GM10266 (cell line): ENCODE measurements around the gene DIRAS1.

Experiments
- DNase-seq: peaks from one replicate; pipeline ENCODE4 v3.0.0; 2012; ENCODE audit errors: extremely low spot score
- TF ChIP-seq, protein P1 (sequence below): IDR thresholded peaks from 2 replicates; pipeline ENCODE4 v1.5.1; 2012; ENCODE audit warnings: mild to moderate bottlenecking, low read depth; ENCODE audit not compliant: control insufficient read depth, insufficient read depth; ENCODE audit errors: missing control alignments

DIRAS1 gene

DNA sequence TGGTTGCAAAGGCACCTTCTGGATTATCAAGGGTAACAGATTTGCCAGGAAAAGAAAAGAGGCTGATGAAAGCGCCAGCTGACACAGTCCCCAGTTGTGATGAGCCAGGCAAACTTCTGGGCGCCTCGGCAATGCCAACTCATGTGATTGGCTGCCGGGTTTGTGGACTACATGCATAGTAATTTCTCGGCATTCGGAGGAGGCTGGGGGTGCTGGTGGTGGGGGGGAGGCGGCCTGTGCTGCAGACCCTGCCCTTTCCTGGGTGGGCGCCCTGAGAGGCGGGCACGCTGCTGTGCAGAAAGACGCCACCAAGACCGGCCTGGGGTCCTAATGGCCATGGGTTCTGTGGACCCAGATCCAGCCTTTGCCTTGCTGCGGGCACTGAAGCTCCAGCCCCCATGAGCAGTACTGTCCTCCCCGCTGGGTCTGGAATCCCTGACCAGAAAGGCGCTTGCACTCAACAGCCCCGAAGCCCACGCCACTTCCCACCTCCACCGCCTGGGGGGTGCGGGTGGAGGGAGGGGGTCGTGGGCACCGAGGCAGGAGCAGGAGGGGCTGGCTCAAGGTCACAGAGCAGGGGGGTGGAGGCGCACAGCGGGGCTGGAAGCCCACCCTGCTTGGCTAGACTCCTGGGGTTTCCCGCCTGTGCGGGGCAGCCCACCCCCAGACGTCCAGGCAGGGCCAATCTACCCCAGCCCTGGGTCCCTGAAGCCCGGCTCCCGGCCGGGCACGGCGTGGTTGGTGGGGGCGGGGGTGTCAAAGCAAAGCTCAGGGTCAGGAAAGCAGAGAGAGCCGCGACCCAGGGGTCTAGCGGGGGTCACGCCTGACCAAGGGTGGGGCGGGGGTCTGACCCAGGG lies 1.0 kb downstream of the DIRAS1 start:
- no peak for DNase-seq
- TF ChIP-seq, protein P1, sequence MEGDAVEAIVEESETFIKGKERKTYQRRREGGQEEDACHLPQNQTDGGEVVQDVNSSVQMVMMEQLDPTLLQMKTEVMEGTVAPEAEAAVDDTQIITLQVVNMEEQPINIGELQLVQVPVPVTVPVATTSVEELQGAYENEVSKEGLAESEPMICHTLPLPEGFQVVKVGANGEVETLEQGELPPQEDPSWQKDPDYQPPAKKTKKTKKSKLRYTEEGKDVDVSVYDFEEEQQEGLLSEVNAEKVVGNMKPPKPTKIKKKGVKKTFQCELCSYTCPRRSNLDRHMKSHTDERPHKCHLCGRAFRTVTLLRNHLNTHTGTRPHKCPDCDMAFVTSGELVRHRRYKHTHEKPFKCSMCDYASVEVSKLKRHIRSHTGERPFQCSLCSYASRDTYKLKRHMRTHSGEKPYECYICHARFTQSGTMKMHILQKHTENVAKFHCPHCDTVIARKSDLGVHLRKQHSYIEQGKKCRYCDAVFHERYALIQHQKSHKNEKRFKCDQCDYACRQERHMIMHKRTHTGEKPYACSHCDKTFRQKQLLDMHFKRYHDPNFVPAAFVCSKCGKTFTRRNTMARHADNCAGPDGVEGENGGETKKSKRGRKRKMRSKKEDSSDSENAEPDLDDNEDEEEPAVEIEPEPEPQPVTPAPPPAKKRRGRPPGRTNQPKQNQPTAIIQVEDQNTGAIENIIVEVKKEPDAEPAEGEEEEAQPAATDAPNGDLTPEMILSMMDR, result no peak

DNA sequence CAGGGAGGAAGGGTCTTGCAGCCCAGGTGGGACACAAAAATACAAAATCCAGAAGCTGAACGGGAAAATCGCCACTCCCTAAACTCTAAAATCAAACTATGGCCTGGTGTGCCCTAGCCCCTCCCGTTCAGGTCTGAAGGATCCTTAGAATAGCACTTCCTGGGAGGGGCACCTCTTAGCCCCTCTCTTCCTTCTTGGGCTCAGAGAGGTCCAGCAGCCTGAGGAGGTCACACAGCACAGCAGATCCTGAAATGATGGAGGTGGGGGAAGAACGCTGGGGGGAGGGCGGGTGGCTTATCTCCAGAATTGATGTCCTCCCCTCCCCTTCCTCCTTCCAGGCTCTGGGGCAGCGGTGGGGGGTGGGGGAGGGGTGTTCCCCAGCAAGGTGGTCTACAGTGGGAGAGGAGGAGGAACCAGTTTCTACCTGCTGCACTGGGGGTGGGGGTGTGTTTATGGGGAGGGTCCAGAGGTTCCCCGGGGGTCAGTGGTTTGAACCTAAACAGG lies 1.9 kb downstream of the DIRAS1 start:
- no peak for DNase-seq
- TF ChIP-seq, protein P1, result no peak

DNA sequence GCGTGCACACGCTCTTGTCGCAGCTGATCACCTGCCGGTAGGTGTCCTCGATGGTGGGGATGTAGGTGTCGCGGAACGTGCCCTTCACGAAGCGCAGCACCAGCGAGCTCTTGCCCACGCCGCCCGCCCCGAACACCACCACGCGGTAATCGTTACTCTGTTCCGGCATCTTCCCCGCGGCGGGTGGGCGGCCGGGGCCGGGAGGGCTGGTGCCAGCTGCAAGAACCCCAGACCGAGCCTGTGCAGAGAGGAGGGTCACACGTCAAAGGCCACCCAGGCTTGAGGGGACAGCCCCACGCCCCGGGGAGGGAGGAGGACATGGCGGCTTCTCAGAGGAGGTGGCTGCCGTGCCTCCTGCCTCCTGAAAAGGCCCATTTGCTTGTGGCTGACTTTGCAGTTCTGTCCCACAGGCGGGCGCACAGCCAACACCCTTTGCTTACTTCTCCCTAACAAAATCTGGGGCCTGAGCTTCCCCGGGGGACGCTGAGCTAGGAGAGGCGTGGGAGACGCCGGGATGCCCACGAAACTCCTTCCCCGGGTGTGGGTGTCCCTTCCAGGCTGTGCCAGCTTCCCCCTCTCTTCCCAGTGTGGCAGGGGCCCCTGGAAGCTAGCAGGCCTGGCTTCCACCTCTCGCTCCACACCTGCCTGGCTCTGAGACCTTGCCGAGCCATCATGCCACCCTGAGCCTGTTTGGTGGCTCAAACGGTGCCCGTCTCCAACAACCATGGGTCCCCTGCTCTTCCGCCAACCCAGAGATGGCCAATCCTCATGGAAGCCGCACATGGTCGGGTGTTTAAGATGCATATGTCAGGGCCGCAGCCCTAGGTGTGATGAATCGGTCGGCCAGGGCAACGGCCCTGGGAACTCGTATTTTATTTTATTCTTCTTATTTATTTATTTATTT lies 3.3 kb downstream of the DIRAS1 start:
- no peak for DNase-seq
- TF ChIP-seq, protein P1, result no peak

DNA sequence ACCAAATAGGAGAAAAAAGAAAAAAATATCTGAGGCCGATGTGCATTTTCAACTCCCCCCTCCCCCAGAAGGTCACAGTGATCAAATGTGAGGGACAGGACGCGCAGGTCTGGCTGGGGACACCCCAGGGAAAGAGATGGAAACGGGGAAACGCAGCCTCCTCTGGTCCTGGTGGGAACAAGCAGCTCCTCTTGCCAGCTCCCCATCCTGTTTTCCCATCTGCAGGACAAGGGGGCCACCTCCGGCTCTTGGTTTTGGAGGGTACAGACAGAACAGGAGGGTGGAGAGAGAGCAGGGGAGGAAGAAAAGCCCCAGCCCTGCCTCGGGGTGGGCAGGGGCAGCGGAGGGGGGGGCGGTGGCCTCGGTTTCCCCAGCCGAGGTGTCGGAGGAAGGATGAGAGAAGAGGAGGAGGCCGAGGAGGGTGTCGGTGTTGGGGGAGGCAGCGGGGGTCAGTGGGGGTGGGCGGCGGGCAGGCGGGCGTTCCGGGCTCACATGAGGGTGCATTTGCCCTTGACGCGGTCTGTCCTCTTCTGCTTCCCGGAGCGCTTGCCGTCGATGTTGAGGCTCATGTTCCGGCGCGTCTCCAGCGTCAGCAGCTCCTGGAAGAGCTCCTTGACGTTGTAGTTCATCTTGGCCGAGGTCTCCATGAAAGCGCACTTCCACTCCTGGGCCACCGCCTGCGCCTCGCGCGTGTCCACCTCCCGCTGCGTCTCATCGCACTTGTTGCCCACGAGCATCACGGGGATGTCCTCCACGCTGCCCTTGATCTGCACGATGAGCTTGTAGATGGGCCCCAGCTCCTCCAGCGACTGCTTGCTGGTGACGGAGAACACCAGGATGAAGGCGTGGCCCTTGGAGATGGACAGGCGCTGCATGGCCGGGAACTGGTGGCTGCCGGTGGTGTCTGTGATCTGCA lies 4.2 kb downstream of the DIRAS1 start:
- TF ChIP-seq, protein P1, result no peak
- no peak for DNase-seq

DNA sequence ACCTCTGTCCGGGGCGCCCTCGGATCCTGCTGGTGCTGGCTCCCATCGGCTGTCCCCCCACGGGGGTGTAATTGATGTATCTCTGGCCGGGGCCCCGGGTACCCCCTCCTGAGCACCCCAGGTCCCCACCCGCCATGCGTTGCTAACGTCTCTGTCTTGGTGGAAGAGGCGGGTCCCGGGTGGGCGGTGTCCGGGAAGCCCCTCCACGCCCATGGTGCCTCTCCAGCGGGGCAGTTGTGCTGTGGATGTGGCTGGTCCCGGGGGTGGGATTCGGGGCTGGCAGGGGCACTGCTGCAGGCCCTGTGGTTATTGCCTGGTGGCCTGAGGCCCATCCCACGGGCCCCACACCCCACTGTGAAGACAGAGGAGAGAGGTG lies 4.9 kb downstream of the DIRAS1 start:
- no peak for DNase-seq
- TF ChIP-seq, protein P1, result no peak

DNA sequence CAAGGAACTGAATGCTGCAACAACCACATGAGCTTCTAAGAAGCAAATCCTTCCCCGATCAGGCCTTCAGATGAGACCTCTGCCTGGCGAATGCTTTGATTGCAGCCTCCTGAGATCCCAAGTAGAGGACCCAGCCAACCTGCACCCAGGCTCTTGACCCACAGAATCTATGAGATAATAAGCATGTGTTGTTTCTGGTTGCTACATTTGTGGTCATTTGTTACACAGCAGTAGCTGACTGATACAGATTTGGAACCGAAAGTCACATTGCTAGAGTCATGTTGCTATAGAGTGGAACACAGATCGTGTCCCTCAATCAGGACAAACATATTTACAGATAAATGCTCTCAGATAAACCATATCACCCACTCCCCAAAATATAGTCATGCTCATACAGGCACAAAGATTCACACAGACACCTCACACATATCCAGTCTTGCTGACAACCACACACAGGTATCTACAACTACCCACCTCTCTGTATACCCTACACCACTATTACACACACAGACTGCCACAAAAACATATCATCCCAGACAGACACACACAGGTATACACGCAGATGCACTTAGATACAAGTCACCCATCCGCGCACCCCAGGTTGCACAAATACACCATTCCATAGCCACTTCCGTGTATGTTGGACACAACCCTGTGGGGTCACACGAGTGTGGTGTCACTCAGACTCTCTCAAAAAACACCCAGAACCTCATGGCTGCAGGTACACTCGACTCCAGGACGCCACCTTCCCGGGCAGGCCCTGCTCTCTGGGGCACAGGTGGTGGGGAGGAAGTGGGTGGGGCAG lies 5.5 kb downstream of the DIRAS1 start:
- no peak for DNase-seq

More for the DNA sequence above, 5.5 kb downstream of the DIRAS1 start:
- TF ChIP-seq, protein P1, result no peak
